SH-SY5Y (cell line): ENCODE data around the gene PREP.

Experiments used
- GATA2 ChIP-seq: IDR thresholded peaks from 2 replicates; pipeline ENCODE4 v1.6.1; 2011; ENCODE audit warnings: mild to moderate bottlenecking, low read depth, low read length
- GATA3 ChIP-seq: IDR thresholded peaks from 2 replicates; pipeline ENCODE4 v1.6.1; 2011; ENCODE audit warnings: low read depth, mild to moderate bottlenecking, low read length, moderate library complexity

- TF ChIP-seq GATA2 (no peak), GATA3 (no peak)
Observed at GRCh38 chr6:105259913-105260889, 142.7 kb downstream of the PREP start.
